Vagina (tissue), 2 donors: Measurements from ENCODE around the gene MGA. TPM values are rescaled to one million over a fixed set of nuclear protein-coding genes. Genes with fewer than 3 reads are reported as not detected.

Experiments
- DNase-seq, 2 donors: peaks; one replicate each; pipeline ENCODE4 v3.0.0-alpha.2; 2017; ENCODE audit errors: extremely low spot score in 2 of 2
- H3K27ac ChIP-seq: fragments of 200-600 bp; sonication (generic); one replicate; pipeline ENCODE4 v1.5.1; 2019
- H3K27me3 ChIP-seq: fragments of 200-600 bp; sonication (generic); one replicate; pipeline ENCODE4 v1.5.1; 2019
- H3K36me3 ChIP-seq, 2 donors: fragments of 200-600 bp; sonication (generic); one replicate each; pipeline ENCODE4 v1.5.1; 2017 to 2019
- H3K4me1 ChIP-seq: fragments of 200-600 bp; sonication (generic); one replicate; pipeline ENCODE4 v1.5.1; 2019
- H3K4me3 ChIP-seq, 2 donors: fragments of 200-600 bp; sonication (generic); 1 replicate in 1 of 2; 2 replicates in 1 of 2; pipeline ENCODE4 v1.5.1; 2016 to 2019
- H3K9me3 ChIP-seq: fragments of 200-600 bp; sonication (generic); one replicate; pipeline ENCODE4 v1.5.1; 2019
- POLR2A ChIP-seq, 2 donors: fragments of 450-650 bp; IDR thresholded peaks; one replicate each; pipeline ENCODE4 v1.6.1; 2017; ENCODE audit warnings: antibody characterized with exemption in 2 of 2, mild to moderate bottlenecking in 2 of 2, moderate library complexity in 2 of 2
- POLR2AphosphoS5 ChIP-seq, 2 donors: sonication (generic); formaldehyde crosslinking; IDR thresholded peaks; one replicate each; pipeline ENCODE4 v1.9.0; 2017; ENCODE audit warnings: antibody characterized with exemption in 2 of 2, mild to moderate bottlenecking in 2 of 2, low read depth in 1 of 2; ENCODE audit not compliant: insufficient read depth in 1 of 2
- intact Hi-C: fragments of 100-400 bp; cut with DNase I; formaldehyde crosslinking; loops from one replicate; pipeline ENCODE4 v1.15.1; 2023
- total RNA-seq: library from RNA; depleted of rRNA; stranded (reverse); fragments of >200 nt; gene quantifications from one replicate; pipeline ENCODE4 v1.2.3, GENCODE V29; 2016
- TF ChIP-seq, protein P1 (sequence below), 3 experiments: fragments of 450-650 bp in 2 of 3; fragments of 200-600 bp in 1 of 3; sonication (generic) in 1 of 3; IDR thresholded peaks; one replicate each; pipeline ENCODE4 v1.5.1; 2017 to 2019; ENCODE audit warnings: antibody characterized with exemption in 3 of 3, mild to moderate bottlenecking in 2 of 3, moderate library complexity in 2 of 3

The MGA gene
- total RNA-seq, 1 donor from 2014 or later: 44.2 TPM

DNA sequence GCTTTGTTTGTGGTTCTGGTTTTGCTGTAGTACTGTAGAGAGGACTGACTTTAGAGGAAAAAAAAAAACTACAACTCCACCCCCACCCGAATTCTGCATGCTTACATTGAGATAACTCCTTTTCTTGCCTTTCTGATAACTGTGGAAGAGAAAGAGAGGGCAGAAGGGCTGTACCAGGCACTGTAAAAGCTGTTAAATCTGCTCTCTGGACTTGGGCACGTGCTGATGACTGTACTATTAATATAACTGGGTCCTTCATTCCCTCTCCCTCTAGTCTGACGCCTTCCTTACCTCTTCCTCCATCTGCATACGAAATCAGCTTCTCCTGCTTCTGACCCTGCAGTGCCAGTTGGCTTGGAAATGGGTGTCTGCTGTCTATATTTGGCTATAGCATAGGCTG lies 129.0 kb downstream of the MGA start:
- H3K4me1 ChIP-seq: peaks cover 52% of the 10 kb centered on the region
- intact Hi-C loops: no loop called here

GRCh38 chr15:41789662-41790061 lies 129.5 kb downstream of the MGA start:
- no peak for DNase-seq
- Histone ChIP-seq H3K4me1 (peaks cover 56% of the 10 kb centered on the region), H3K9me3 (no peaks in the 10 kb centered on the region), H3K27me3 (no peaks in the 10 kb centered on the region), H3K36me3 (no peaks in the 10 kb centered on the region), H3K4me3 (no peak overlapping the region), H3K27ac (no peak overlapping the region)
- TF ChIP-seq POLR2A (IDR thresholded peaks at IDR 0.05): no peak
- no peak for TF ChIP-seq POLR2AphosphoS5 (IDR thresholded peaks at IDR 0.05; ENCODE audit: insufficient read depth in 1 of 2, low read depth in 1 of 2)
- TF ChIP-seq, protein P1, sequence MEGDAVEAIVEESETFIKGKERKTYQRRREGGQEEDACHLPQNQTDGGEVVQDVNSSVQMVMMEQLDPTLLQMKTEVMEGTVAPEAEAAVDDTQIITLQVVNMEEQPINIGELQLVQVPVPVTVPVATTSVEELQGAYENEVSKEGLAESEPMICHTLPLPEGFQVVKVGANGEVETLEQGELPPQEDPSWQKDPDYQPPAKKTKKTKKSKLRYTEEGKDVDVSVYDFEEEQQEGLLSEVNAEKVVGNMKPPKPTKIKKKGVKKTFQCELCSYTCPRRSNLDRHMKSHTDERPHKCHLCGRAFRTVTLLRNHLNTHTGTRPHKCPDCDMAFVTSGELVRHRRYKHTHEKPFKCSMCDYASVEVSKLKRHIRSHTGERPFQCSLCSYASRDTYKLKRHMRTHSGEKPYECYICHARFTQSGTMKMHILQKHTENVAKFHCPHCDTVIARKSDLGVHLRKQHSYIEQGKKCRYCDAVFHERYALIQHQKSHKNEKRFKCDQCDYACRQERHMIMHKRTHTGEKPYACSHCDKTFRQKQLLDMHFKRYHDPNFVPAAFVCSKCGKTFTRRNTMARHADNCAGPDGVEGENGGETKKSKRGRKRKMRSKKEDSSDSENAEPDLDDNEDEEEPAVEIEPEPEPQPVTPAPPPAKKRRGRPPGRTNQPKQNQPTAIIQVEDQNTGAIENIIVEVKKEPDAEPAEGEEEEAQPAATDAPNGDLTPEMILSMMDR (IDR thresholded peaks at IDR 0.05): no peak
- intact Hi-C loops: no loop called here

More for the DNA sequence above, 129.0 kb downstream of the MGA start:
- no peaks in the 10 kb centered on the region for H3K36me3 ChIP-seq
- H3K9me3 ChIP-seq: no peaks in the 10 kb centered on the region
- no peak overlapping the region for H3K4me3 ChIP-seq
- no peak overlapping the region for H3K27ac ChIP-seq
- DNase-seq: no peak
- no peaks in the 10 kb centered on the region for H3K27me3 ChIP-seq
- no peak for TF ChIP-seq POLR2A (IDR thresholded peaks at IDR 0.05)
- no peak for TF ChIP-seq POLR2AphosphoS5 (IDR thresholded peaks at IDR 0.05; ENCODE audit: insufficient read depth in 1 of 2, low read depth in 1 of 2)

GRCh38 chr15:41790169-41790568 lies 130.0 kb downstream of the MGA start:
- H3K27me3 ChIP-seq: no peaks in the 10 kb centered on the region
- no peaks in the 10 kb centered on the region for H3K36me3 ChIP-seq
- no peaks in the 10 kb centered on the region for H3K9me3 ChIP-seq
- no peak overlapping the region for H3K27ac ChIP-seq
- intact Hi-C loops: no loop called here
- DNase-seq: no peak
- H3K4me1 ChIP-seq: peaks cover 61% of the 10 kb centered on the region
- no peak overlapping the region for H3K4me3 ChIP-seq
- no peak for TF ChIP-seq POLR2A (IDR thresholded peaks at IDR 0.05)
- TF ChIP-seq, protein P1 (IDR thresholded peaks at IDR 0.05): no peak
- TF ChIP-seq POLR2AphosphoS5 (IDR thresholded peaks at IDR 0.05; ENCODE audit: insufficient read depth in 1 of 2, low read depth in 1 of 2): no peak

- no peak for DNase-seq
- Histone ChIP-seq H3K9me3 (no peaks in the 10 kb centered on the region), H3K4me1 (peaks cover 69% of the 10 kb centered on the region), H3K27ac (peak overlapping the region; percentile 60), H3K27me3 (no peaks in the 10 kb centered on the region), H3K4me3 (no peak overlapping the region), H3K36me3 (no peaks in the 10 kb centered on the region)
- intact Hi-C loops: no loop called here
- TF ChIP-seq POLR2A (IDR thresholded peaks at IDR 0.05): no peak
- TF ChIP-seq POLR2AphosphoS5 (IDR thresholded peaks at IDR 0.05; ENCODE audit: insufficient read depth in 1 of 2, low read depth in 1 of 2): peak in 1 of 2 donors; percentile 11
Observed at GRCh38 chr15:41790756-41791546, 130.7 kb downstream of the MGA start.

- Histone ChIP-seq H3K4me1 (peaks cover 75% of the 10 kb centered on the region), H3K4me3 (no peak overlapping the region), H3K9me3 (no peaks in the 10 kb centered on the region), H3K27ac (peak overlapping the region; percentile 60), H3K27me3 (no peaks in the 10 kb centered on the region), H3K36me3 (no peaks in the 10 kb centered on the region)
- no peak for DNase-seq
- TF ChIP-seq, protein P1 (IDR thresholded peaks at IDR 0.05): no peak
- no peak for TF ChIP-seq POLR2AphosphoS5 (IDR thresholded peaks at IDR 0.05; ENCODE audit: insufficient read depth in 1 of 2, low read depth in 1 of 2)
- no peak for TF ChIP-seq POLR2A (IDR thresholded peaks at IDR 0.05)
- intact Hi-C loops: no loop called here
Observed at GRCh38 chr15:41791547-41791937, 131.3 kb downstream of the MGA start.

DNA sequence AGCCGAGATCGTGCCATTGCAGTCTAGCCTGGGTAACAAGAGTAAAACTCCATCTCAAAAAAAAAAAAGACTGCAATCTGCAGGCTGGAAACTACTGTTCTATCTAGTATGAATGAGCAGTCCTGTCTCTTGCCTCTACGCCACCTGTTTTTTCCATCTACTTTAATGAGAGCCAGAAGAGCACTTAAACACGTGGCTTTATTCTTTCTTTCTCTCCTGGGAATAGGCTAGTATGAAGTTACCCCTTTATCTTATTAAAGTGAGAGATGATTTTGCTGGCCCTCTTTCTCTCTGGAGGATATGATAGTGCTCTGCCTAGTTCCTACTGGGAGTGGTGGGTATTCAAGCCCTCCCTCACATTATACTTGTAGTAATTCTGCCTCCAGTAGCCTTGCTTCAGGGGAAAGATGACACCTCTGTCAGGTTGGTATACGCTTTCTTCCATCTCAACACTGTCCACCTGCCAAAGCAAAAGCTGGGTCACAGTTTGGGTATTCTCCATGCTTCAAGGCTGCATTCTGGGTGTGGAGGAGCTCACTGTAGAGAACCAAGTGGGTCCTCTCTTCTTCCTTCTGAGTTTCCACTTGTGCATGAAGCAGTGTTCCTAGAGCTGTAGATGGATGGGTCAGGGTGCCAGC lies 131.9 kb downstream of the MGA start:
- Histone ChIP-seq H3K9me3 (no peaks in the 10 kb centered on the region), H3K4me3 (no peak overlapping the region), H3K27me3 (no peaks in the 10 kb centered on the region), H3K4me1 (peaks cover 81% of the 10 kb centered on the region), H3K27ac (peak overlapping the region; percentile 60), H3K36me3 (no peaks in the 10 kb centered on the region)
- TF ChIP-seq POLR2AphosphoS5 (IDR thresholded peaks at IDR 0.05; ENCODE audit: insufficient read depth in 1 of 2, low read depth in 1 of 2): no peak
- TF ChIP-seq, protein P1 (IDR thresholded peaks at IDR 0.05): no peak
- no peak for TF ChIP-seq POLR2A (IDR thresholded peaks at IDR 0.05)
- intact Hi-C loops: no loop called here
- DNase-seq: no peak
